ENCODE data around the gene IPO13. TPM values are rescaled to one million over a fixed set of nuclear protein-coding genes. Genes with fewer than 3 reads are reported as not detected.
A peak's percentile ranks its signal among the peaks of the same experiment; 100 is the strongest.

Gene IPO13
- total RNA-seq, 4 donors from 2014 or later: 81.9 to 171 (median 105) TPM

DNA sequence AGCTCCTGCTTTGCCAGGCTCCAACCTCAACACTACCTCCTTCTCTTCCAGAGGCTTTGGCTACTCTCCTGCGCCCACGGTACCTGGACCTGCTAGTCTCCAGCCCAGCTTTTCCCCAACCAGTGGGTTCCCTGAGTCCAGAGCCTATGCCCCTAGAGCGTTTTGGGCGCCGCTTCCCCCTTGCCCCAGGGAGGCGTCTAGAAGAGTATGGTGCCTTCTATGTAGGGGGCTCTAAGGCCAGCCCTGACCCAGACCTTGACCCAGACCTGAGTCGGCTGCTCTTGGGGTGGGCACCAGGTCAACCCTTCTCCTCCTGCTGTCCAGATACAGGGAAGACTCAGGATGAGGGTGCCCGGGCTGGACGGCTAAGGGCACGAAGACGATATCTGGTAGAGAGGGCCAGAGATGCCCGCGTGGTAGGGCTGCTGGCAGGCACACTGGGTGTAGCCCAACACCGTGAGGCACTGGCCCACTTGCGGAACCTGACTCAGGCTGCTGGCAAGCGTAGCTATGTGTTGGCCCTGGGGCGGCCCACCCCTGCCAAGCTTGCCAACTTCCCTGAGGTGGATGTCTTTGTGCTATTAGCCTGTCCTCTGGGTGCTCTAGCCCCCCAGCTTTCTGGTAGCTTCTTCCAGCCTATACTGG is 24.7 kb downstream of the IPO13 start:
- Histone ChIP-seq H3K4me1 (peaks cover 33 to 52% of the 10 kb centered on the region in 2 donors), H3K36me3 (peaks cover 0 to 31% of the 10 kb centered on the region in 2 donors), H3K9me3 (no peaks in the 10 kb centered on the region), H3K27ac (peak overlapping the region; percentile 91 to 98 (median 96)), H3K4me3 (peak overlapping the region in 2 of 4 donors; percentile 86 to 91), H3K27me3 (no peaks in the 10 kb centered on the region)
- intact Hi-C loops (cut with DNase I; ENCODE audit: low total_unique reads) (loop anchor here (10.0 kb wide), 1 partner anchor 383 kb away; the partner anchor contains the start of gene ERI3), in situ Hi-C loops (cut with MboI; ENCODE audit: low sequenced_read_pairs in 4 of 4) (no loop called here)
- DNase-seq: peak; percentile 54 to 89
- peak in 1 of 2 donors; percentile 10 for ATAC-seq
- TF ChIP-seq POLR2A (IDR thresholded peaks at IDR 0.05): no peak
- TF ChIP-seq, protein P1, sequence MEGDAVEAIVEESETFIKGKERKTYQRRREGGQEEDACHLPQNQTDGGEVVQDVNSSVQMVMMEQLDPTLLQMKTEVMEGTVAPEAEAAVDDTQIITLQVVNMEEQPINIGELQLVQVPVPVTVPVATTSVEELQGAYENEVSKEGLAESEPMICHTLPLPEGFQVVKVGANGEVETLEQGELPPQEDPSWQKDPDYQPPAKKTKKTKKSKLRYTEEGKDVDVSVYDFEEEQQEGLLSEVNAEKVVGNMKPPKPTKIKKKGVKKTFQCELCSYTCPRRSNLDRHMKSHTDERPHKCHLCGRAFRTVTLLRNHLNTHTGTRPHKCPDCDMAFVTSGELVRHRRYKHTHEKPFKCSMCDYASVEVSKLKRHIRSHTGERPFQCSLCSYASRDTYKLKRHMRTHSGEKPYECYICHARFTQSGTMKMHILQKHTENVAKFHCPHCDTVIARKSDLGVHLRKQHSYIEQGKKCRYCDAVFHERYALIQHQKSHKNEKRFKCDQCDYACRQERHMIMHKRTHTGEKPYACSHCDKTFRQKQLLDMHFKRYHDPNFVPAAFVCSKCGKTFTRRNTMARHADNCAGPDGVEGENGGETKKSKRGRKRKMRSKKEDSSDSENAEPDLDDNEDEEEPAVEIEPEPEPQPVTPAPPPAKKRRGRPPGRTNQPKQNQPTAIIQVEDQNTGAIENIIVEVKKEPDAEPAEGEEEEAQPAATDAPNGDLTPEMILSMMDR (IDR thresholded peaks at IDR 0.05 in 4 of 5, conservative IDR thresholded peaks at IDR 0.05 in 1 of 5): no peak

DNA sequence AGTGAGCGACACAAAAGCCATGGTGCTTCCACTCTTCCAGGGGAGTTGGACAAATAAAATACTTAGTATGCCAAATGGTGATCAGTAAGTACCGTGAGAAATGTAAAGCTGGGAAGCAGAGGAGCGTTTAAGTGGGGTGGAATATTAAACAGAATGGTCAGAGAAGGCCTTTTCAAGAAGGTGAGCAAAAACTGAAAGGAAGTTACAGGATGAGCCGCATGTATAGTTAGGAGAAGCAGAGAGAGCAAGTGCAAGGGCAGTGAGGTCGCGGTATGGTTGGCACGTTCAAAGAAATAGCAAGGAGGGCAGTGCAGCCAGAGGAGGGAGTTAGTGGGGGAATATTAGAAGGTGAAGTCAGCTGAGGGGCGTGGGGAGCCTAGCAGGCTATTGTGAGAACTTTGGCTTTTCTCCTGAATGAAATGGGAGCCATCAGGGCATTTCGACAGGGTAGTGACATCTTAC is 27.3 kb downstream of the IPO13 start:
- ATAC-seq: no peak
- no peaks in the 10 kb centered on the region for H3K9me3 ChIP-seq
- H3K27me3 ChIP-seq: no peaks in the 10 kb centered on the region
- H3K36me3 ChIP-seq: peaks cover 0 to 32% of the 10 kb centered on the region in 2 donors
- H3K4me1 ChIP-seq: peaks cover 38 to 66% of the 10 kb centered on the region in 2 donors
- intact Hi-C loops (cut with DNase I; ENCODE audit: low total_unique reads) (loop anchor here (1.0 to 10.0 kb wide), 3 partner anchors 28 to 381 kb away; partner anchors contain the start of genes ERI3, IPO13 and KDM4A), in situ Hi-C loops (cut with MboI; ENCODE audit: low sequenced_read_pairs in 4 of 4) (no loop called here)
- H3K27ac ChIP-seq: peak overlapping the region; percentile 94 to 98 (median 97)
- peak overlapping the region; percentile 84 to 100 (median 96) for H3K4me3 ChIP-seq
- no peak for DNase-seq
- TF ChIP-seq, protein P1 (IDR thresholded peaks at IDR 0.05 in 4 of 5, conservative IDR thresholded peaks at IDR 0.05 in 1 of 5): no peak
- TF ChIP-seq POLR2A (IDR thresholded peaks at IDR 0.05): no peak

DNA sequence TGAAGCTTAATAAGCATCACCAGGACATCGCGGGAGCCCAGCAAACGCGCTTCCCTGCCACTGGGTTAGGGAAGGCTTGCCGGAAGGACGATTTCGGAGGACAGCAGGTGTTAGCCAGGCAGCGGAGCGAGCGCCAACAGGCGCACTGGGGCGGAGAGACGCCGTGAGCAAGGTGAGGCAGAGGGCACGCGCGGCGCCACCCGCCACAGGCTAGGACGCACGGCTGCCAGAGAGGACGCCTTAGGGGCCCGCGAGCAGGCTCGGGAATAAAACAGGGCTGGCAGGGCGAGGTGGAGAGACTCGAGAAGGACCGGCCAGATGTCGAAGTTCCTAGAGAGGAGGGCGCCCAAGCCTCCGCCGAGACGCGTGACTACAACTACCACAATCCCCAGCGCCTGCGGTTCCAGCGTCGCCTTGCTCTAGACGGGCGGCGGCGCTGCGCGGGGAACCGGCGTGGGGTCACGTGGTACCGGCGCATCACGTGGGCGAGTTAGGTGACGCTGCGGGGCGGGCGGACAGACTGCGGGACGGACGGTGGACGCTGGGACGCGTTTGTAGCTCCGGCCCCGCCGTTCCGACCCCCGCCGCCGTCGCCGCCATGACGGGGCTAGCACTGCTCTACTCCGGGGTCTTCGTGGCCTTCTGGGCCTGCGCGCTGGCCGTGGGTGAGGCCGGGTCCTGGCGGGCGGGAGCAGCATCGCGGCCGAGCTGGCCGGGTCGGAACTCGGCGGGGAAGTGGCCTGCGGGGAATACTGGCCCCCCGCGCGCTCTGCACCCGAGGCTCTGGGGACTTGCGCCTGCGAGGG is 27.9 kb downstream of the IPO13 start, which contains the start of gene ATP6V0B:
ATP6V0B (plus strand) TSS at position 518 of the 806 bp plus-strand sequence; CDS start at position 599, 81 bp downstream.
- Histone ChIP-seq H3K27ac (peak within 1 kb of the TSS; percentile 94 to 98 (median 97)), H3K9me3 (no peaks in the 10 kb centered on the region), H3K36me3 (peaks cover 0 to 32% of the 10 kb centered on the region in 2 donors), H3K4me1 (peaks cover 38 to 66% of the 10 kb centered on the region in 2 donors), H3K4me3 (peak within 1 kb of the TSS; percentile 84 to 100 (median 96)), H3K27me3 (no peaks in the 10 kb centered on the region)
- TF ChIP-seq, protein P1 (IDR thresholded peaks at IDR 0.05 in 4 of 5, conservative IDR thresholded peaks at IDR 0.05 in 1 of 5): peak; percentile 17 to 60 (median 37)
- peak; percentile 95 to 98 for TF ChIP-seq POLR2A (IDR thresholded peaks at IDR 0.05)
- ATAC-seq (peak; percentile 75 to 78), DNase-seq (peak; percentile 95 to 96)
- intact Hi-C loops (cut with DNase I; ENCODE audit: low total_unique reads): loop anchor here (1.0 to 10.0 kb wide), 4 partner anchors 28 to 380 kb away; partner anchors contain the start of genes ERI3, IPO13 and KDM4A
- in situ Hi-C loops (cut with MboI; ENCODE audit: low sequenced_read_pairs in 4 of 4): no loop called here

DNA sequence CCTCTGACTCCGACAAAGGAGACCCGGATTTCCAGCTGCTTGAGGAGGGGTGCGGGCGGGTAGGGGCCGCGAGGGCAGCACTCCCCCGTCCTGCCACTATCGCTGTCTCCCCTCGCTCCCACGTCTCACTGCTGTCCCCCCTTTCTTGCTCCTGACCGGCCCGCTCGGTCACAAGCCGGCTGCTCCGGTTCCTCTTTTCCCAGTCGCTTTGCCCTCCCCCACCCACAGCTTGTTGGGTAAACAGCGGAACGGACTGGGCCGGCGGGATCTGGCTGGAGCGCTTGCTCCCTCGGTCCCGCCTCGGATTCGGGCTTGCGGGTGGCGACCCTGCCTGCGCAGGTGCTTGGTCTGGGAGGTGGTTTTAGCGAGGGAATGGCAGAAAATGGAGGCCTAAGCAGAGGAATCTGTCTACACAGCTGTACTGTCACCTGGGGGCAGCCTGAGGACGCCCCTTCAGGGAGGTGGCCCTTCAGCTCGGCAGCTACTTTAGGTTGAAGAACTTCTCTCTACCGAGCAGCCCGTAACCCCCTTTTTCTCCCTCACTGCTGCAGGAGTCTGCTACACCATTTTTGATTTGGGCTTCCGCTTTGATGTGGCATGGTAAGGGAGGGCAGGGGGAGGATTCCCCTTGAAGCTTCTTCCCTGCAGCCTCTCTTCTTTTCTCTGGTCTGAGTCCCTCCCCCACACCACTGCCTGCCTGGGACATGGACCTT is 28.7 kb downstream of the IPO13 start:
- TF ChIP-seq, protein P1 (IDR thresholded peaks at IDR 0.05 in 4 of 5, conservative IDR thresholded peaks at IDR 0.05 in 1 of 5): no peak
- in situ Hi-C loops (cut with MboI; ENCODE audit: low sequenced_read_pairs in 4 of 4): no loop called here
- H3K4me3 ChIP-seq: peak overlapping the region; percentile 84 to 100 (median 96)
- no peaks in the 10 kb centered on the region for H3K27me3 ChIP-seq
- peaks cover 0 to 32% of the 10 kb centered on the region in 2 donors for H3K36me3 ChIP-seq
- ATAC-seq (peak; percentile 2), DNase-seq (peak; percentile 25 to 58)
- H3K9me3 ChIP-seq: no peaks in the 10 kb centered on the region
- H3K4me1 ChIP-seq: peaks cover 45 to 71% of the 10 kb centered on the region in 2 donors
- H3K27ac ChIP-seq: peak overlapping the region; percentile 94 to 98 (median 97)
- intact Hi-C loops (cut with DNase I; ENCODE audit: low total_unique reads): loop anchor here (1.0 to 10.0 kb wide), 2 partner anchors 212 to 379 kb away; partner anchors contain the start of gene ERI3

Data from gastrocnemius medialis (tissue), 4 donors.